ENCODE data around the gene ACSL5.

The ACSL5 gene

DNA sequence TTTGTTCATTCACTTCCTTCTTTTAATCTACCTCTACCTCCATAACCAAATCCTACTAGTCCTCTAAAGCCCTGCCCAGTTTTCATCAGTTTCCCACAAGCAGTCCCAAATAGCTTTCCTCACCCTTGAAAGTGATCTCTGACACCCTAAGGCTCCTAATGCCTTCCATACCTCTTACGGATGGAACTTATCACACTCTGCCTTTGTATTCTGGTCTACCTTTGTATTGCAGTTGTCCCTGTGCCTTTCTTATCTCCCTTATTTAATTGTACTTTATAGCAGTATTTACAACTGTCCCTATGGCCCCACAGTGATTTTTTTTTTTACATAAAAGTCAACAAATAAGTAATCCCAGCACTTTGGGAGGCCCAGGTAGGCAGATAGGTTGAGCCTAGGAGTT, 33.8 kb downstream of the ACSL5 start:
- no peak for DNase-seq (ENCODE audit: low read depth)

DNA sequence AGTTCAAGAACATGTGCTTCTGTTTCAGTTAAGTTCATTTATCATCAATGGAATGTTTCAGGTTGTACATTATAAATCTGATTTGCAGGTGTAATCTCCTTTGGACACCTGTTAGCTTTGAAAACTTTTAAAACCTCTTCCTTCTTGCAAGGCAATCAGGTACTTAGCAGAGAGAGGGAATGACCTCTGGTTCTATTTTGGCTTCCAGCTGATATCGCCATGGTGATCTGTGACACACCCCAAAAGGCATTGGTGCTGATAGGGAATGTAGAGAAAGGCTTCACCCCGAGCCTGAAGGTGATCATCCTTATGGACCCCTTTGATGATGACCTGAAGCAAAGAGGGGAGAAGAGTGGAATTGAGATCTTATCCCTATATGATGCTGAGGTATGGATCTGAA, 35.4 kb downstream of the ACSL5 start:
- no peak for DNase-seq (ENCODE audit: low read depth)

- DNase-seq (ENCODE audit: low read depth): no peak
These were observed 35.8 kb downstream of the ACSL5 start for GRCh38 chr10:112409755-112410154.

DNA sequence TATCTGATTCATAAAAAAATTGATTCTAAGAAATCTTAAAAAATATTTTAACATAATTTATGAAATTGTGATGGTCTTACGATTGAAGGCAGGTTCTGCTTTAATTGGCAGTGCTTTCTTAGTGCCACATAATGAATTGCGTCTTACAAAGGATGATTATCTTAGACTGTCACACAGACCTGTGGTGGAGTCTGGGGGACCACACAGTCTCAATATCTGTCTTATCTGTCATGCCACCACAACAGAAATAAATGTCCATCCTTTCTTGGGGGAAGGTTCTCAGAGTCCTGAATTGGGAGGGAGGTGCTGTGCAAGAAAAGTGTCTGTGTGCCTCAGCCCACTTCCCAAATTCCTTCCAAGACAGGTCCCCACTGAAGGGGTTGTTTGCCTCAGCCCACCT, 38.8 kb downstream of the ACSL5 start:
- DNase-seq (ENCODE audit: low read depth): no peak

DNA sequence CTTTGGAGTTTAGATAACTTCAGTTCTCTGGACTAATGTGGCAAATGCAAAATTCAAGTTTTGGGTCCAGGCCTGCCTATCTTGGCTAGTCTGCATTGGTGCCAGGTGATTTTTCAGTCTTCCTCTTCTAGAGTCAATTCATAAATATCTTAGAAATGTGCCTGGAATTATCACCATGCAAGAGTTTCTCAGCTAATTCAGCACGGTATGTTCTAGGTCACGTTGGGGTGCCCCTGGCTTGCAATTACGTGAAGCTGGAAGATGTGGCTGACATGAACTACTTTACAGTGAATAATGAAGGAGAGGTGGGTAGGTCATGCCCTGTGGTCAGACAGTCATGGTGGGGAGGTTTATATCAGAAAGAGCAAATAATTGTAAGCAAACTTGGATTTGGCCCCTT, 47.8 kb downstream of the ACSL5 start:
- DNase-seq (ENCODE audit: low read depth): no peak

- DNase-seq (ENCODE audit: low read depth): no peak
These were observed 50.7 kb downstream of the ACSL5 start for GRCh38 chr10:112424651-112425050.

GRCh38 chr10:112426111-112426510, 52.2 kb downstream of the ACSL5 start:
- DNase-seq (ENCODE audit: low read depth): no peak

GRCh38 chr10:112429147-112429546, 55.2 kb downstream of the ACSL5 start:
- no peak for DNase-seq (ENCODE audit: low read depth)

DNA sequence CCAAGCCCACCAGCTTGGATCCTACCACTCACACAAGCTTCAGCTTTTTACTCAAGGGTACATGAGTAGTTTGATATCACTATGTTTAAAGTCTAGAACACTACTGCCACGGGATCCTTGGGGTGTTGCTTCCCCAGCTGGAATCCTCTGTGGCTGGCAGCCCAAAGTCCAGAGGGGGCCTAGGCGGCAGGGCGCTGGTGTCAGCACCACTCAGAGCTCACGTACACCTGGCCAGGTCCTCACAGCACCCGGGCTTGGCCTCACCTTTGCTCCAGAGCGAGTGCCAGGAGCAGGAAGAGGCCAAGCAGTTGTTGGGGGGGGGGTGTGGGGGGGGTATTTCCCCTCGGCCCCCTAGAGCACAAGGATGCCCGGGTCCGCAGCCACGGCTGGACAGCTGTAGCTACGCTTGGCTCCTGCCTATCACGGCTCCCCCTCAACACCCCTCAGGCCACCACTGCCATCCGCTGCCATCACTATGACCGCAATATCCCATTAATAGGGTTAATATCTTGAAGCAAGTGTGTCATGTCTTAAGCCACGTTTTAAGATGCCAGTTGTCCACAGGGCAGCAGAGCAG, 55.8 kb downstream of the ACSL5 start:
- DNase-seq (ENCODE audit: low read depth): no peak

- no peak for DNase-seq (ENCODE audit: low read depth)
These were observed 59.2 kb downstream of the ACSL5 start for GRCh38 chr10:112433136-112433535.

- DNase-seq (ENCODE audit: low read depth): no peak
These were observed 61.2 kb downstream of the ACSL5 start for GRCh38 chr10:112434988-112435619.

DNA sequence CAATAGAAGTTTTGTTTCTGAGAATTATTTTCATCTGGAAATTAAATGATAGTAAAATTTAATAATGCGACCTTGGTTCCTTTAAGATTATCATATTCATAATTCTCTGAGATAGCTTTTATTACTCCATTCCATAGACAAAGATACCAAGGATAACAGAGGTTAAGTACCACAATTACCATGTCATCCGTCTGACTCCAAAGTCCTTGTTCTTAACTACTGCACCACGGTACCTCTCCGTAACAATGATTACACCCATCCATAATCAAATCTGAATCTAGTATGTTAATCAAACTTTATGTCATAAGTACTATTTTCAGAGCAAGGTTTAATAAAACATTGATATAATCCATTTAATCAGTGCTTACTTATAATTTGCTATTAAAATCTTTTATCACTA, 64.4 kb downstream of the ACSL5 start:
- no peak for DNase-seq (ENCODE audit: low read depth)

- no peak for DNase-seq (ENCODE audit: low read depth)
These were observed 67.6 kb downstream of the ACSL5 start for GRCh38 chr10:112441520-112441919.

DNA sequence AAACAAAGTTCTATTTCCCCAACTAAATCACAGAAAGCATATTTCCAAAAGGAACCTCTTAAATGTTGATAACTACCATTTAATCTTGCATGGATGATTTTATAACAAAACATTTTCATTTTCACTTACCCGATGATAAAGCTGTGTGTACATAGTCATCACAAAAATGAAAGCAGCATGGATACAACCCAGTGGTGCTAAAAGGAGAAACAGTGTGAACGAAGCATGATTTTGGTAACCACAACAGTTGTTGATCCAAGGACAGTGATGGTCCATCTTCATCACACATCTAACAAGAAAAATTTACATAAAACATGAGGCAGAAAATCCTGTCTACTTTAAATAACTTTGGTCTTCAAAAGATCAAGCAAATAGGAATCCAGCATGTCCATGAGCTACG, 68.1 kb downstream of the ACSL5 start:
- no peak for DNase-seq (ENCODE audit: low read depth)

- no peak for DNase-seq (ENCODE audit: low read depth)
These were observed 72.3 kb downstream of the ACSL5 start for GRCh38 chr10:112446055-112446854.

DNA sequence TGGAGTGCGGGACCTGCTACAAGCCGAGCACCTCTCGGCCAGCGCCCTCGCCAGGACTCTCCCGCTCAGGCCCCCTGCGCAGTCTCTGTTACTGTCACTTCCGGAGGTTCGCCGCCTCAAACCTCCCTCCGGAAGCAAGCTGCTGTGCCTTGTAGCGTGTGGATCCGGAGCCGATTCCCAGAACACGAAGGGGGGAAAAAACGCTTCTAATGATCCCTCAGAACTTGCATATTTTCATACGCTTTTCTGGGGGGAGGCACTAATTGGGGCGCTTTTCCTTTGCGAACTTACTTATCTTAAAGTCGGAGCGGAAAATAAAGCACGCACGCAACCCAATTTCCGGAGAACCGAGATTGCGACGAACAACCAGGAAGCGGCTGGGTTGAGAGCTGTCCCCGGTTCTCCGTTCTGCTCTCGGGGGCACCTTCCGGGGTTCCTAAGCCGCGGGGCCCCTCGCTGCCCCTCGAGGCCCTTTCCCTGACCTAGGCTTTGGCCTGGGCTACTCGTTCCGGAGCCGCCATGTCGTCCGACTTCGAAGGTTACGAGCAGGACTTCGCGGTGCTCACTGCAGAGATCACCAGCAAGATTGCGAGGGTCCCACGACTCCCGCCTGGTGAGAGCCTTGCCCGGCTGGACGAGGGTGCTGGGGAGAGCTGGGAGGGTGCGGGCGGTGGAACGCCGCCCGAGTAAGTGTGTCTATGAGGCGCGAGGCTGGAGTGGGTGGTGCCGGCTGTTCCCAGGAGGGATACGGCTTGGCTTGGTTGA, 73.1 kb downstream of the ACSL5 start, which contains the start of the genes VTI1A and ZDHHC6:
Gene VTI1A (plus strand): TSS at position 361 of the 765 bp plus-strand sequence. CDS start 159 bp downstream, at position 520.
Gene ZDHHC6 (minus strand): TSS at position 60 of the 765 bp plus-strand sequence. CDS start 1,478 bp downstream, outside the sequence.
- DNase-seq (ENCODE audit: low read depth): peak; percentile 78

DNA sequence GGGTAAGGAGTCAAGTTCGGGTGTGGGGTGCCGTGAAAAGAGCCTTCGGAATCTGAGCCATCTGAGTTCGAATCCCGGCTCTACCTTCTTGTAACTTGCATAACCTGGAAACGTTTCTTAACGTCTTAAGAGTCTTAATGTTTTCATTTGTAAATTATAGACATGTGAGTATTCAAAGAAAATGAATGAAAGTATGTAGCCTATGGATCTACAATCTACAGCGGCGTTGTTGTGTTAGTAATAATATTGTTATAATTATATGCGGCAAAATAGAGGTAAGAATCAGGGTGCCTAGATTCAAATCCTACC, 73.7 kb downstream of the ACSL5 start:
- DNase-seq (ENCODE audit: low read depth): no peak

GRCh38 chr10:112448888-112449287, 75.0 kb downstream of the ACSL5 start:
- DNase-seq (ENCODE audit: low read depth): no peak

DNA sequence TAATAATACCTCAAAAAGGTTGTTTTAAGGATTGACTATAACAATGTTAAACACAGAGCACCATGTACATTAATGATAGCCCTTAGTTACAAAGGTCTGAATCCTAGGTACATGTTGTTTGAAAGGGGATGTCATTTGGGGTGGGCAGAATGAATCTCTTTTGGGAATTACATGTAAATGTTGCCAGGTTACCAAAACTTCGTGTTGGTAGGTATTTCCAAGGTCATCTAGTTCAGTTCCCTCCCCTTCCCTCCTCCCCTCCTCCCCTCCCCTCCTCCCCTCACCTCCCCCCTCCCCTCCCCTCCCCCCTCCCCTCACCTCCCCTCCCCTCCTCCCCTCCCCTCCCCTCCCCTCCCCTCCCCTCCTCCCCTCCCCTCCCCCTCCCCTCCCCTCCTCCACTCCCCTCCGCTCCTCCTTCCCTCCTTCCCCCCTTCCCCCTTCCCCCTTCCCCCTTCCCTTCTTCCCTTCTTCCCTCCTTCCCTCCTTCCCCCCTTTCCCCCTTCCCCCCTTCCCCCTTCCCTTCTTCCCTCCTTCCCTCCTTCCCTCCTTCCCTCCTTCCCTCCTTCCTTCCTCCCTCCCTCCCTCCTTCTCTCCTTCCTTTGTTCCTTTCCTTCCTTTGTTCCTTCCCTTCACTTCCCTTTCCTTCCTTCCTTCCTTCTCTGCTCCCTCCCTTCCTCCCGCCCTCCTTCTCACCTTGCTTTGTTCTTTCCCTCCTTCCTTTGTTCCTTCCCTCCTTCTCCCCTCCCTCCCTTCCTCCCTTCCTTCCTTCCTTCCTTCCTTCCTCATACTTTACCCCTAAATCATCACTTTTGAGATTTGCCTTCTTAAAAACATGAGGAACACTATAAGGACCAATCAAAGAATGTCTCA, 81.2 kb downstream of the ACSL5 start:
- no peak for DNase-seq (ENCODE audit: low read depth)

DNA sequence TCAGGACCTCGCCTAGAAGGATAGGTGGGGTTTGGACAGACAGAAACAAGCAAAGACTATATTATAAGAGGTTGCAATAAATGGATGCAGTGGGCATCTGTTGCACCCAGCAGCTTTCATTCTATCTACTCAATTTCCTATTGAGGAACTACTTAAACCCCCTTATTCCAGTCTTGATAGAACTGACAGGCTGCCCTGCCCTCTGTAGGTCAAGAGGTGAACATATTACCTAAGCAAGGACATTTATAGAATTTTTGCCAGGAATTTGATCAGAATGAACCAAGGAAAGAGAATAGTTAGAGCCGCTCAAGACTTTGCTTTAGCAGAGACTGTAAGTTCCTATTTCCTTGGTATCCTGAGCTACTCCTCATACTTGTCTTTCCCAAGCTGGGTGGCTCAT, 82.6 kb downstream of the ACSL5 start:
- no peak for DNase-seq (ENCODE audit: low read depth)

DNA sequence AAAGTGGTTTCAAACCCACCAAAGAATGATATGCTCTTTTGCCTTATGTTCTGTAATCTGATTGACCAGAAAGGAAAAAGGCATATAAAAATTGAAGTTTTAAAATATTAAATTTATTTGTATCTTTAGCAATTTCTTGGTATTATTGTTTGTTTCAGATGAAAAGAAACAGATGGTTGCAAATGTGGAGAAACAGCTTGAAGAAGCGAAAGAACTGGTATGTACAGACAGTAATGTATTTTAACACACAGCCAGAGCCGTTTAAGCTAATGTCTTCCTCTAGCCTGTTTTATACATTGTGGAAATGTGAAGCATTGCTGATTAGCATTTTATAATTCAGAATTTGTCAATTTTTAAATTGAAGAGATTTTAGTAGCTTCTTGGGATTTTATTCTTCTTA, 86.5 kb downstream of the ACSL5 start:
- no peak for DNase-seq (ENCODE audit: low read depth)
